ENCODE data around the gene ZBTB7C.

DNA sequence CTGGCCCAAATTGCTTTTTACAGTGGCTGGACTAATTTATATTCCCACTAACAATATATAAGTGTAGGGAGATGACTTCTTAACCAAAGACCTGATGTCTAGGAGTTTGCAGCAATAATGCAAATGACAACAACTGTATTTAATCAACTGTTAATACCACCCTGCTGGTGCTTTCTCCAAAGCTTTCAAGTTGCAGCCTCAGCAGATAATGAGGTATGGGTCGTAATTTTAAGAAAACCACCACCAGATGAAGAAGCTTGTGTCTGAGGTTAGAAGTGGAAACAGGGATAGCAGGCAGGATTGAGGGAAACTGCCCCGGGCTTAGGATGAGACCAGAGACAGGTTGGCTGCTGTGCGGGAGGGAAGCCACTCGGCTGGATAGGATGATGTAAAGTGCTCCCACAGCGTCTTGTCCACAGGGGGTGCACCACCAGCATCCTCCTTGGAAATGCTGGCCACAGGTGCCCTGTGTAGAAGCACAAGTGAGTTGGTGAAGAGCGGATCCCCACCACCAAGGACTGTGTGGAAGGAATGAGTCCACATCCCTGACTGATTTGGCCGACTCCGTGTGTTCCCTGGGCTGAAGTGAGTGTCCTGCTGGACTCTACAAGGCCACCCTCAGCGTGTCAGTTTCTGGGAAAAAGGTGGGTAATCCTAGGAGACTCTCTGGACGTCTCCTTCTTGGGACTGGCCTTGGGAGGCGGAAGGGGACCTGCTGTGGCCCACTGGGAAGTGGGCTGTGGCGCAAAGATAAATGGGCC lies 402.6 kb downstream of the ZBTB7C start:
- TF ChIP-seq, protein P1, sequence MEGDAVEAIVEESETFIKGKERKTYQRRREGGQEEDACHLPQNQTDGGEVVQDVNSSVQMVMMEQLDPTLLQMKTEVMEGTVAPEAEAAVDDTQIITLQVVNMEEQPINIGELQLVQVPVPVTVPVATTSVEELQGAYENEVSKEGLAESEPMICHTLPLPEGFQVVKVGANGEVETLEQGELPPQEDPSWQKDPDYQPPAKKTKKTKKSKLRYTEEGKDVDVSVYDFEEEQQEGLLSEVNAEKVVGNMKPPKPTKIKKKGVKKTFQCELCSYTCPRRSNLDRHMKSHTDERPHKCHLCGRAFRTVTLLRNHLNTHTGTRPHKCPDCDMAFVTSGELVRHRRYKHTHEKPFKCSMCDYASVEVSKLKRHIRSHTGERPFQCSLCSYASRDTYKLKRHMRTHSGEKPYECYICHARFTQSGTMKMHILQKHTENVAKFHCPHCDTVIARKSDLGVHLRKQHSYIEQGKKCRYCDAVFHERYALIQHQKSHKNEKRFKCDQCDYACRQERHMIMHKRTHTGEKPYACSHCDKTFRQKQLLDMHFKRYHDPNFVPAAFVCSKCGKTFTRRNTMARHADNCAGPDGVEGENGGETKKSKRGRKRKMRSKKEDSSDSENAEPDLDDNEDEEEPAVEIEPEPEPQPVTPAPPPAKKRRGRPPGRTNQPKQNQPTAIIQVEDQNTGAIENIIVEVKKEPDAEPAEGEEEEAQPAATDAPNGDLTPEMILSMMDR (IDR thresholded peaks at IDR 0.05) = no peak
- TF ChIP-seq EZH2 (IDR thresholded peaks at IDR 0.05; ENCODE audit: borderline replicate concordance, insufficient read depth, low read depth, low read length, poor library complexity, severe bottlenecking) = no peak

All from B cell (primary cell).